AG09309 (cell line): ENCODE results near the gene TMTC1.

Experiments
- DNase-seq: peaks from one replicate; pipeline ENCODE4 v3.0.0-alpha.2; 2010; ENCODE audit warnings: low read depth
- H3K4me3 ChIP-seq: 2 replicates; pipeline ENCODE4 v1.5.1; 2011; ENCODE audit warnings: mild to moderate bottlenecking, low read depth, low read length, moderate library complexity; ENCODE audit not compliant: control insufficient read depth
- TF ChIP-seq, protein P1 (sequence below): IDR thresholded peaks from 2 replicates; pipeline ENCODE4 v1.5.1; 2011; ENCODE audit warnings: mild to moderate bottlenecking, low read depth, low read length, inconsistent platforms; ENCODE audit not compliant: insufficient read depth, control insufficient read depth; ENCODE audit errors: missing control alignments

TMTC1 gene

DNA sequence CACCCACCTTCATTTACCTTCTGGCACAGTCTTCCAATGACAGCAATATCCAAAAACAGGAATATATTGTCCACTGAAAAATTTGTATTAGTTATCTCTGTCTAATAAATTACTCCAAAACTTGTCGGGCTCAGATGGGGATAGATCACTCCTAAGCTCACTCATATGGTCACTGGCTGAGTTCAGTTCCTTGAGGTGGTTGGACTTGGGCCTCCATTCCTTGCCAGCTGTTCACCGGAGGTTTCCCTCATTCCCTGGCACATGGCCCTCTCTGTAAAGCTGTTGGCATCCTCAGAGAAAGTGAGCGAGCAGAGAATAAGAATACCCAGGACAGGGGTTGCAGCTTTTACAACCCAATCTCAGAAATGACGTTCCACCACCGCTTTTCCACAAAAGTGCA is 81.5 kb downstream of the TMTC1 start:
- no peak for DNase-seq

DNA sequence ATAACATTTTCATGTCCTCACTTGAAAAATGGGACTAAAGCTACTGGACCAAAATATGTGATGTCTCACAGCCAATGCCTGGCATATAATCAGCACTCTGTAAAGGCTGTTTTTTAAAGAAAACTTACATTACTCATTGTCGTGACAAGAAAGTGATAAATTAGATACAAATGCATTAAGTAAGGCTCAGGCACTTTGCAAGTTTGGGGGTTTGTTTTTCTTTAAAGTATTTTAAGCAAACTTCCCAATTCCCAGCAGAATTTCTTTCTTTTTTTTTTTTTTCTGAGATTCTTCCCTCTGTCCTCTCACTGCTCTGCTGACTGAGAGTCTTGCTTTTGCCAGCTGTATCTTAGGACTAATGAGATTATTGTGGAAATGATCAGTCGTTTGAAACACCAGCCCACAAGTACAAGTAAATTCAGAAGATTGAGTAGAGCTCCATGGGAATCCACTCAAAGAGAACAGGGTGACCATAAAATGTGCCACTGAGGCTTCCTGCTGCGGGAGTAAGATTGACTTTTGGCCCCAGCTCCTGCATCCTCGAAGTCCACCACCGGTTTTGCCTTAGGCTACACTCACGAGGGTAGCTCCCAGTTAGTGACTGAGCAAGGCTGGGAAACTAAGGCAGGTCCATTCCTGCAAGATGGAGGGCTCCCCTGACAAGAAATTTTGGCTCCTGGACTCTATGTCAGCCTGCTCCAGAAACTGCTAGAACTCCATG is 82.8 kb downstream of the TMTC1 start:
- no peak overlapping the region for H3K4me3 ChIP-seq
- DNase-seq: no peak
- TF ChIP-seq, protein P1, sequence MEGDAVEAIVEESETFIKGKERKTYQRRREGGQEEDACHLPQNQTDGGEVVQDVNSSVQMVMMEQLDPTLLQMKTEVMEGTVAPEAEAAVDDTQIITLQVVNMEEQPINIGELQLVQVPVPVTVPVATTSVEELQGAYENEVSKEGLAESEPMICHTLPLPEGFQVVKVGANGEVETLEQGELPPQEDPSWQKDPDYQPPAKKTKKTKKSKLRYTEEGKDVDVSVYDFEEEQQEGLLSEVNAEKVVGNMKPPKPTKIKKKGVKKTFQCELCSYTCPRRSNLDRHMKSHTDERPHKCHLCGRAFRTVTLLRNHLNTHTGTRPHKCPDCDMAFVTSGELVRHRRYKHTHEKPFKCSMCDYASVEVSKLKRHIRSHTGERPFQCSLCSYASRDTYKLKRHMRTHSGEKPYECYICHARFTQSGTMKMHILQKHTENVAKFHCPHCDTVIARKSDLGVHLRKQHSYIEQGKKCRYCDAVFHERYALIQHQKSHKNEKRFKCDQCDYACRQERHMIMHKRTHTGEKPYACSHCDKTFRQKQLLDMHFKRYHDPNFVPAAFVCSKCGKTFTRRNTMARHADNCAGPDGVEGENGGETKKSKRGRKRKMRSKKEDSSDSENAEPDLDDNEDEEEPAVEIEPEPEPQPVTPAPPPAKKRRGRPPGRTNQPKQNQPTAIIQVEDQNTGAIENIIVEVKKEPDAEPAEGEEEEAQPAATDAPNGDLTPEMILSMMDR: no peak

More for the DNA sequence above, 81.5 kb downstream of the TMTC1 start:
- TF ChIP-seq, protein P1: no peak
- no peak overlapping the region for H3K4me3 ChIP-seq

DNA sequence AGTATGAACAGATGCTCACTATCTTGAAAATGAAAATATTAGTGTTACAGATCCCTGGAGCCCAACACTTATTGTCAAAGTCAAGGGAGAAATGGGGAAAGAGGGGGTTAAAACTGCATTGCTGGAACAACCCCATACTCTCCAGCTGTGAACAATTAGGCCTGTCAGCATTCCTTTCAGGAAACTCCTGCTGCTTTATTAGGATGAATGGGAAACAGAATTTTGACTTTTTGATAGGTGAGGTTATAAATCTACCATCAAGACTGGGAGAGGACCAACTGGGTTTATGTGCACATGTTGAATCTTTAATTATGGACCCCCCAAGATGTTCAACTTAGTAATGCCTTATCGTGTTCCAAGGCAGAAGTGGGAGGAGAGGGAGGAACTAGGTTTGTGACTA is 85.0 kb downstream of the TMTC1 start:
- no peak overlapping the region for H3K4me3 ChIP-seq
- DNase-seq: no peak
- TF ChIP-seq, protein P1: no peak

DNA sequence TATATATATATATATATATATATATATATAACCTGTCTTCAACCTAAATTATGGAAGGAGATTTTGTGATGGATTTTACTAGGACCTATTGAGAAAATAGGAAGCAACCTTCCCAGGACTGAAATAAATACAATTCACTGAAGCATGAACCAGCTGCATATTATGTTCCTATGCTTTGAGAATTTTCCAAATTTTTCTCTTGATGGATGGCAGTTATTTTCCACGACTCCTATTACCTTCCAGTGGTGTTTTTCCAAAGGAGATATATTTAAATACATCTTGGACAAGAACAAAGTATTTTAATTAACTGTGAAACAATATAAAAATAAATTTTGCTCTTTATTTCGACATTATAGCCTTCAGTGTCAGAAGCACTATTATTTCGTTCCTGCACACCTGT is 87.9 kb downstream of the TMTC1 start:
- no peak overlapping the region for H3K4me3 ChIP-seq
- no peak for DNase-seq
- TF ChIP-seq, protein P1: no peak

DNA sequence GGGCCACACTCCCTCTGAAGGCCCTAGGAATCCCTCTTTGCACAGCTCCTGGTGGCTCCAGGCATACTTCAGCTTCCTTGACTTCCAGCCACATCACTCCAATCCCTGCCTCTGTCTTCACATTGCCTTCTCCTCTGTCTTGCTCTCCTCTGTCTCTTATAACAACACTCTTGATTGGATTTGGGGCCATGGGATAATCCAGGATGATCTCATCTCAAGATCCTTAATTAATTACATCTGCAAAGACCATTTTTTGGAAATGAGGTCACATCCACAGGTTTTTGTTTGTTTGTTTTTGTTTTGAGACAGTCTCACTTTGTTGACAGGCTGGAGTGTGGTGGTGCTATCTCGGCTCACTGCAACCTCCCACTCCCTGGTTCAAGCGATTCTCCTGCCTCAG is 88.7 kb downstream of the TMTC1 start:
- TF ChIP-seq, protein P1: no peak
- no peak overlapping the region for H3K4me3 ChIP-seq
- no peak for DNase-seq

DNA sequence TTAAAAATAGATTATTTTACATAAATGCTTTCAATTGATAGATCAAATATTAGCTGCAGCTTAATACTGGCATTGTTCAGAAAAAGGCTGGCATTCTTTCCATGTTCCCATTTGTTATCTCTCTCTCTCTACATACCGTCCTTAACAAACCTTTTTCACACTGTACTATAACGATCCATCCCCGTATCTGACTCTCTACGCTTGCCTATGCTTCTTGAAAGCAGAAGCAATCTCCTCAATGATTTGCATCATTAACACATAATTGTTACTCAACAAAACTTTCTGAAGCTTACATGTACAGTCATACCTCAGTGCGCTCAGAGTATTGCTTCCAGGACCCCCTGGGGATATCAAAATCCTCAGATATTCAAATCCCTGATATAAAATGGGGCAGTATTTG is 89.7 kb downstream of the TMTC1 start:
- no peak overlapping the region for H3K4me3 ChIP-seq
- no peak for DNase-seq
- TF ChIP-seq, protein P1: no peak
